SJCRH30 (cell line): ENCODE results near the gene ZNF682. TPM values are rescaled to one million over a fixed set of nuclear protein-coding genes. Genes with fewer than 3 reads are reported as not detected.

Experiments
- DNase-seq, 2 experiments: peaks; one replicate each; pipeline ENCODE4 v3.0.0-alpha.2; 2015 to 2020
- H3K27ac ChIP-seq: fragments of 250-450 bp; sonication (Bioruptor Pico); 2 replicates; pipeline ENCODE4 v1.5.1; 2020; ENCODE audit warnings: mild to moderate bottlenecking, moderate library complexity
- H3K27me3 ChIP-seq: fragments of 250-450 bp; sonication (Bioruptor Pico); 2 replicates; pipeline ENCODE4 v1.5.1; 2020; ENCODE audit warnings: mild to moderate bottlenecking, moderate library complexity
- H3K36me3 ChIP-seq: fragments of 250-450 bp; sonication (Bioruptor Pico); 2 replicates; pipeline ENCODE4 v1.5.1; 2020; ENCODE audit warnings: mild to moderate bottlenecking, moderate library complexity
- H3K4me1 ChIP-seq: fragments of 250-450 bp; sonication (Bioruptor Pico); 2 replicates; pipeline ENCODE4 v1.5.1; 2020; ENCODE audit warnings: mild to moderate bottlenecking, moderate library complexity
- H3K4me3 ChIP-seq: fragments of 250-450 bp; sonication (Bioruptor Pico); 2 replicates; pipeline ENCODE4 v1.5.1; 2020; ENCODE audit warnings: mild to moderate bottlenecking, moderate library complexity
- H3K9me3 ChIP-seq: fragments of 250-450 bp; sonication (Bioruptor Pico); replicated peaks from 2 replicates; pipeline ENCODE4 v1.5.1; 2020; ENCODE audit warnings: mild to moderate bottlenecking, moderate library complexity
- total RNA-seq: library from RNA; depleted of rRNA; stranded (reverse); fragments of >200 nt; shearing (Covaris generic); gene quantifications from 2 replicates; pipeline ENCODE4 v1.2.3, GENCODE V29; 2014; rRNA removed

Gene ZNF682
- total RNA-seq, 1 experiment from 2014 or later: 11.7 TPM

- Histone ChIP-seq H3K4me3 (no peak overlapping the region), H3K27ac (no peak overlapping the region), H3K36me3 (no peaks in the 10 kb centered on the region), H3K9me3 (no peaks in the 10 kb centered on the region), H3K27me3 (no peaks in the 10 kb centered on the region), H3K4me1 (no peaks in the 10 kb centered on the region)
- no peak for DNase-seq
Observed at GRCh38 chr19:19955208-19955607, 84.1 kb downstream of the ZNF682 start.

Other genes starting within 250 kb of the ZNF682 start
- gene ZNF506, start 217.8 kb downstream of the ZNF682 start, total RNA-seq: 23.6 and 31.6 TPM in 2 replicates
- gene ZNF253, start 173.6 kb downstream of the ZNF682 start, total RNA-seq: 24.7 and 27.9 TPM in 2 replicates
- 32.4 and 34.8 TPM in 2 replicates for gene ZNF93, start 138.6 kb downstream of the ZNF682 start, total RNA-seq
- 7.9 and 11.4 TPM in 2 replicates for gene ZNF90, start 38.5 kb upstream of the ZNF682 start, total RNA-seq
- 20.5 and 24.3 TPM in 2 replicates for gene ZNF486, start 127.7 kb upstream of the ZNF682 start, total RNA-seq